Measurements from ENCODE around the gene M1AP. TPM values are rescaled to one million over a fixed set of nuclear protein-coding genes. Genes with fewer than 3 reads are reported as not detected.

M1AP gene
- total RNA-seq, 4 donors from 2014 or later = 0.81 TPM; not detected in 3

GRCh38 chr2:74673826-74674528 is 25.8 kb upstream of the M1AP start:
- Histone ChIP-seq H3K9me3 (no peaks in the 10 kb centered on the region), H3K27ac (no peak overlapping the region), H3K27me3 (no peaks in the 10 kb centered on the region), H3K36me3 (peaks cover 0 to 84% of the 10 kb centered on the region in 2 donors), H3K4me3 (no peak overlapping the region), H3K4me1 (no peaks in the 10 kb centered on the region)
- ATAC-seq = no peak
- TF ChIP-seq POLR2A (IDR thresholded peaks at IDR 0.05) = no peak
- no peak for TF ChIP-seq POLR2AphosphoS5 (IDR thresholded peaks at IDR 0.05)
- no peak for TF ChIP-seq EP300 (IDR thresholded peaks at IDR 0.05)
- TF ChIP-seq CTCF (IDR thresholded peaks at IDR 0.05) = no peak
- 63 to 75% methylated on average over 2 to 3 of the region's 7 CpGs for WGBS, 2 donors (ENCODE audit: low coverage in 1 of 2)

GRCh38 chr2:74671479-74671878 is 23.3 kb upstream of the M1AP start:
- no peak for ATAC-seq
- H3K27me3 ChIP-seq = no peaks in the 10 kb centered on the region
- no peak overlapping the region for H3K27ac ChIP-seq
- H3K36me3 ChIP-seq = peaks cover 0 to 70% of the 10 kb centered on the region in 2 donors
- no peaks in the 10 kb centered on the region for H3K9me3 ChIP-seq
- no peaks in the 10 kb centered on the region for H3K4me1 ChIP-seq
- H3K4me3 ChIP-seq = no peak overlapping the region
- TF ChIP-seq EP300 (IDR thresholded peaks at IDR 0.05) (no peak), POLR2AphosphoS5 (IDR thresholded peaks at IDR 0.05) (no peak), CTCF (IDR thresholded peaks at IDR 0.05) (no peak), POLR2A (IDR thresholded peaks at IDR 0.05) (no peak)

- no peaks in the 10 kb centered on the region for H3K9me3 ChIP-seq
- TF ChIP-seq EP300 (IDR thresholded peaks at IDR 0.05) (no peak), POLR2AphosphoS5 (IDR thresholded peaks at IDR 0.05) (no peak), POLR2A (IDR thresholded peaks at IDR 0.05) (no peak), CTCF (IDR thresholded peaks at IDR 0.05) (no peak)
- H3K27me3 ChIP-seq = no peaks in the 10 kb centered on the region
- 89 to 90% methylated on average over 2 to 7 of the region's 7 CpGs for WGBS, 2 donors (ENCODE audit: low coverage in 1 of 2)
- no peak for ATAC-seq
- H3K27ac ChIP-seq = no peak overlapping the region
- no peaks in the 10 kb centered on the region for H3K4me1 ChIP-seq
- no peak overlapping the region for H3K4me3 ChIP-seq
- peaks cover 0 to 58% of the 10 kb centered on the region in 2 donors for H3K36me3 ChIP-seq
These were observed 22.1 kb upstream of the M1AP start for GRCh38 chr2:74670263-74670662.

- H3K27ac ChIP-seq = no peak overlapping the region
- H3K36me3 ChIP-seq = peaks cover 0 to 36% of the 10 kb centered on the region in 2 donors
- ATAC-seq = no peak
- 100% methylated on average over 1 of the region's 1 CpG; no CpG with 5 or more reads in 1 of the 2 donors for WGBS, 2 donors (ENCODE audit: low coverage in 1 of 2)
- no peaks in the 10 kb centered on the region for H3K9me3 ChIP-seq
- H3K4me3 ChIP-seq = no peak overlapping the region
- no peaks in the 10 kb centered on the region for H3K27me3 ChIP-seq
- H3K4me1 ChIP-seq = no peaks in the 10 kb centered on the region
- TF ChIP-seq EP300 (IDR thresholded peaks at IDR 0.05) = no peak
These were observed 20.0 kb upstream of the M1AP start for GRCh38 chr2:74668087-74668486.

GRCh38 chr2:74659462-74659861 is 11.3 kb upstream of the M1AP start:
- 64% methylated on average over 2 of the region's 2 CpGs; no CpG with 5 or more reads in 1 of the 2 donors for WGBS, 2 donors (ENCODE audit: low coverage in 1 of 2)
- Histone ChIP-seq H3K9me3 (no peaks in the 10 kb centered on the region), H3K27me3 (no peaks in the 10 kb centered on the region), H3K36me3 (peaks cover 0 to 57% of the 10 kb centered on the region in 2 donors), H3K4me3 (no peak overlapping the region), H3K4me1 (peaks cover 0 to 7% (median 4%) of the 10 kb centered on the region in 3 donors), H3K27ac (no peak overlapping the region)
- no peak for TF ChIP-seq EP300 (IDR thresholded peaks at IDR 0.05)
- no peak for TF ChIP-seq POLR2AphosphoS5 (IDR thresholded peaks at IDR 0.05)
- TF ChIP-seq POLR2A (IDR thresholded peaks at IDR 0.05) = no peak
- no peak for TF ChIP-seq CTCF (IDR thresholded peaks at IDR 0.05)
- ATAC-seq = no peak
